HCT116 (cell line): ENCODE measurements around the gene KLRC3.

Experiments
- MAX ChIP-seq: IDR thresholded peaks from 2 replicates; pipeline ENCODE4 v1.6.1; 2012
- POLR2A ChIP-seq: IDR thresholded peaks from 2 replicates; pipeline ENCODE4 v1.7.0; 2011; ENCODE audit warnings: borderline replicate concordance; ENCODE audit not compliant: insufficient read depth, insufficient read length; ENCODE audit errors: extremely low read depth
- POLR2AphosphoS5 ChIP-seq: IDR thresholded peaks from 2 replicates; pipeline ENCODE4 v1.6.1; 2011; ENCODE audit warnings: mild to moderate bottlenecking, low read depth, low read length, moderate library complexity
- RAD21 ChIP-seq: IDR thresholded peaks from 2 replicates; pipeline ENCODE4 v1.6.1; 2012; ENCODE audit warnings: low read depth, mild to moderate bottlenecking
- SIN3A ChIP-seq: IDR thresholded peaks from 2 replicates; pipeline ENCODE4 v1.6.1; 2012; ENCODE audit warnings: low read depth
- SRF ChIP-seq: IDR thresholded peaks from 2 replicates; pipeline ENCODE4 v1.6.1; 2012; ENCODE audit warnings: low read depth
- YY1 ChIP-seq: IDR thresholded peaks from 2 replicates; pipeline ENCODE4 v1.6.1; 2011; ENCODE audit warnings: low read length, low read depth, moderate library complexity, mild to moderate bottlenecking; ENCODE audit not compliant: insufficient replicate concordance; ENCODE audit errors: extremely low read depth
- ZFX ChIP-seq: fragments of 450-650 bp; IDR thresholded peaks from 2 replicates; pipeline ENCODE4 v1.6.1; 2017
- ZNF274 ChIP-seq: fragments of 200-500 bp; sonication (Bioruptor generic); IDR thresholded peaks from 2 replicates; pipeline ENCODE4 v1.6.1; 2014; ENCODE audit warnings: mild to moderate bottlenecking, low read depth, low read length, inconsistent platforms
- TF ChIP-seq, protein P1 (sequence below): IDR thresholded peaks from 2 replicates; pipeline ENCODE4 v1.6.1; 2012
- TF ChIP-seq, protein P2 (sequence below), 3 experiments: fragments of 200-600 bp in 1 of 3; sonication (generic) in 1 of 3; IDR thresholded peaks in 2 of 3; conservative IDR thresholded peaks in 1 of 3; 2 replicates each; pipeline ENCODE4 v1.5.1; 2012 to 2017; ENCODE audit warnings: low read depth in 2 of 3, low read length in 2 of 3, antibody characterized with exemption in 1 of 3, borderline replicate concordance in 1 of 3, control low read depth in 1 of 3, mild to moderate bottlenecking in 1 of 3, mixed read lengths in 1 of 3, mixed run types in 1 of 3, moderate library complexity in 1 of 3; ENCODE audit not compliant: insufficient read depth in 1 of 3

DNA sequence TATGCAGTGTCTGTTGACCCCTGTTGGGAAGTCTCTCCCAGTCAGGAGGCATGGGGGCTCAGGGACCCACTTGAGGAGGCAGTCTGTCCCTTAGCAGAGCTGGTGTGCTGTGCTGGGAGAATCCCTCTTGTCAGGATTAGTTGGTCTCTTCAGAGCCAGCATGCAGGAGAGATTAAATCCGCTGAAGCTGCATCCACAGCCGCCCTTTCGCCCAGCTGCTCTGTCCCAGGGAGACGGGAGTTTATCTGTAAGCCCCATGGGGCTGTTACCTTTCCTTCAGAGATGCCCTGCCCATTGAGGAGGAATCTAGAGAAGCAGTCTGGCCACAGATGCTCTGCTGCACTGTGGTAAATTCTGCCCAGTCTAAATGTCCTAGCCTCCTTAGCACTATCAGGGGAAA, 45.9 kb upstream of the KLRC3 start:
- no peak for TF ChIP-seq POLR2A
- TF ChIP-seq, protein P1, sequence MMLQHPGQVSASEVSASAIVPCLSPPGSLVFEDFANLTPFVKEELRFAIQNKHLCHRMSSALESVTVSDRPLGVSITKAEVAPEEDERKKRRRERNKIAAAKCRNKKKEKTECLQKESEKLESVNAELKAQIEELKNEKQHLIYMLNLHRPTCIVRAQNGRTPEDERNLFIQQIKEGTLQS: no peak
- TF ChIP-seq, protein P2, sequence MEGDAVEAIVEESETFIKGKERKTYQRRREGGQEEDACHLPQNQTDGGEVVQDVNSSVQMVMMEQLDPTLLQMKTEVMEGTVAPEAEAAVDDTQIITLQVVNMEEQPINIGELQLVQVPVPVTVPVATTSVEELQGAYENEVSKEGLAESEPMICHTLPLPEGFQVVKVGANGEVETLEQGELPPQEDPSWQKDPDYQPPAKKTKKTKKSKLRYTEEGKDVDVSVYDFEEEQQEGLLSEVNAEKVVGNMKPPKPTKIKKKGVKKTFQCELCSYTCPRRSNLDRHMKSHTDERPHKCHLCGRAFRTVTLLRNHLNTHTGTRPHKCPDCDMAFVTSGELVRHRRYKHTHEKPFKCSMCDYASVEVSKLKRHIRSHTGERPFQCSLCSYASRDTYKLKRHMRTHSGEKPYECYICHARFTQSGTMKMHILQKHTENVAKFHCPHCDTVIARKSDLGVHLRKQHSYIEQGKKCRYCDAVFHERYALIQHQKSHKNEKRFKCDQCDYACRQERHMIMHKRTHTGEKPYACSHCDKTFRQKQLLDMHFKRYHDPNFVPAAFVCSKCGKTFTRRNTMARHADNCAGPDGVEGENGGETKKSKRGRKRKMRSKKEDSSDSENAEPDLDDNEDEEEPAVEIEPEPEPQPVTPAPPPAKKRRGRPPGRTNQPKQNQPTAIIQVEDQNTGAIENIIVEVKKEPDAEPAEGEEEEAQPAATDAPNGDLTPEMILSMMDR (IDR thresholded peaks at IDR 0.05 in 2 of 3, conservative IDR thresholded peaks at IDR 0.05 in 1 of 3; ENCODE audit: borderline replicate concordance in 1 of 3, insufficient read depth in 1 of 3, low read depth in 2 of 3, low read length in 2 of 3): no peak
- TF ChIP-seq POLR2AphosphoS5: no peak
- no peak for TF ChIP-seq SRF
- TF ChIP-seq YY1: no peak
- TF ChIP-seq RAD21: no peak
- no peak for TF ChIP-seq MAX
- TF ChIP-seq ZNF274: no peak
- no peak for TF ChIP-seq ZFX
- no peak for TF ChIP-seq SIN3A
